Measurements from ENCODE around the gene ZNF679.

DNA sequence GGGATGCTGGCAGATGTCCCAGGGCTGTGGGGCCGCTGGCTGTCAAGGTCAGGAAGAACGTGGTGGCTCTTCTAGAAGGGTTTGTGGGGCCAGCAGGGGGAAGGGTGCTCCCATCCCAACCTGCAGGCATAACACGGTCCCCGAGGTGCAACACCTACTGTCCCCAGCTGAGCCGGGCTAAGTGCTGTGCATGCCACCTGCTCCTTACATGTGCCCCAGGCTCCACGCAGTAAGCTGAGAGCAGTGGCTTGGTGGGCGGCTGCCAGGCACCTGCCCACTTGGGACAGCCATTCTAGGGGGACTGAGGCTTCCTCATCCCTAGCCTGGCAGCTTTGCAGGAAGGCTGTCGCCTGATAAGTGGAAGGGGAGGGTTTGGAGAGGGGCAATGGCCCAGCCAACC is 35.5 kb upstream of the ZNF679 start:
- TF ChIP-seq EZH2 (IDR thresholded peaks at IDR 0.05) (no peak), POLR2AphosphoS5 (IDR thresholded peaks at IDR 0.05; ENCODE audit: borderline replicate concordance, low read depth, low read length) (no peak)

All from SK-N-MC (cell line).